IMR-90 (cell line): ENCODE data around the gene S1PR4. TPM values are rescaled to one million over a fixed set of nuclear protein-coding genes. Genes with fewer than 3 reads are reported as not detected.

Source experiments
- ATAC-seq: fragments of 200-7000 bp; cut with Tn5 transposase; 2 replicates; pipeline ENCODE4 v1.9.1; 2020; ENCODE audit warnings: low read depth, mild to moderate bottlenecking, moderate library complexity
- BruUV-seq: library from RNA; stranded (reverse); fragments of 400-500 nt; replicated peaks from 2 replicates; lab custom pipeline; 2021; lab: Mats Ljungman, UMichigan
- CTCF ChIA-PET: fragments of 300-600 bp; formaldehyde crosslinking; extraction: SDS; loops from one replicate; lab custom pipeline; 2021; ENCODE audit warnings: antibody characterized with exemption; lab: Yijun Ruan, JAX
- POLR2A ChIA-PET: fragments of 300-600 bp; sonication (Branson Sonifier 250); formaldehyde crosslinking; loops from one replicate; lab custom pipeline; 2022; ENCODE audit warnings: antibody characterized with exemption; ENCODE audit not compliant: unreplicated experiment; lab: Charles Lee
- DNase-seq: peaks from one replicate; pipeline ENCODE4 v3.0.0; 2013
- H2AFZ ChIP-seq: replicated peaks from 2 replicates; pipeline ENCODE3; 2013; ENCODE audit warnings: low read length, mild to moderate bottlenecking; ENCODE audit not compliant: poor library complexity
- H2AK5ac ChIP-seq: 2 replicates; pipeline ENCODE4 v1.6.1; 2013; ENCODE audit warnings: low read depth, low read length, inconsistent platforms
- H2AK9ac ChIP-seq: replicated peaks from 2 replicates; pipeline ENCODE3; 2013; ENCODE audit warnings: mild to moderate bottlenecking, low read depth, low read length, moderate library complexity; ENCODE audit not compliant: poor library complexity
- H2BK120ac ChIP-seq: 2 replicates; pipeline ENCODE4 v1.6.1; 2013; ENCODE audit warnings: low read depth, low read length, inconsistent platforms
- H2BK15ac ChIP-seq: 3 replicates; pipeline ENCODE4 v1.6.1; 2013; ENCODE audit warnings: low read depth, low read length, inconsistent platforms
- H2BK20ac ChIP-seq: 2 replicates; pipeline ENCODE4 v1.6.1; 2013; ENCODE audit warnings: low read depth, mild to moderate bottlenecking, inconsistent platforms, low read length, moderate library complexity
- H2BK5ac ChIP-seq: 2 replicates; pipeline ENCODE4 v1.6.1; 2013; ENCODE audit warnings: mild to moderate bottlenecking, low read depth, low read length, inconsistent platforms; ENCODE audit not compliant: poor library complexity, severe bottlenecking
- H3K14ac ChIP-seq: replicated peaks from 2 replicates; pipeline ENCODE4 v1.6.1; 2013; ENCODE audit warnings: low read depth, low read length, inconsistent platforms
- H3K18ac ChIP-seq: 2 replicates; pipeline ENCODE4 v1.6.1; 2013; ENCODE audit warnings: low read depth, low read length, control low read depth
- H3K23ac ChIP-seq: 2 replicates; pipeline ENCODE4 v1.6.1; 2013; ENCODE audit warnings: low read depth, low read length, inconsistent platforms
- H3K27ac ChIP-seq: 2 replicates; pipeline ENCODE4 v1.5.1; 2013; ENCODE audit warnings: mild to moderate bottlenecking, control low read depth, low read length; ENCODE audit not compliant: insufficient read depth
- H3K27me3 ChIP-seq: 2 replicates; pipeline ENCODE4 v1.6.1; 2013; ENCODE audit warnings: low read length; ENCODE audit not compliant: control insufficient read depth, insufficient read depth
- H3K36me3 ChIP-seq: 2 replicates; pipeline ENCODE4 v1.6.1; 2013; ENCODE audit warnings: low read length, mixed read lengths; ENCODE audit not compliant: control insufficient read depth, insufficient read depth
- H3K4ac ChIP-seq: 2 replicates; pipeline ENCODE4 v1.6.1; 2013; ENCODE audit warnings: low read depth, low read length, inconsistent platforms
- H3K4me1 ChIP-seq: 2 replicates; pipeline ENCODE4 v1.6.1; 2013; ENCODE audit warnings: low read length, mixed read lengths; ENCODE audit not compliant: control insufficient read depth, insufficient read depth
- H3K4me2 ChIP-seq: 2 replicates; pipeline ENCODE4 v1.6.1; 2013; ENCODE audit warnings: low read depth, mild to moderate bottlenecking, control low read depth, low read length, moderate library complexity
- H3K4me3 ChIP-seq: 2 replicates; pipeline ENCODE4 v1.5.1; 2013; ENCODE audit warnings: low read depth, mild to moderate bottlenecking, control low read depth, low read length, moderate library complexity; ENCODE audit not compliant: insufficient read depth
- H3K56ac ChIP-seq: 2 replicates; pipeline ENCODE4 v1.6.1; 2013; ENCODE audit warnings: low read length, inconsistent platforms; ENCODE audit not compliant: insufficient read depth; ENCODE audit errors: extremely low read depth
- H3K79me1 ChIP-seq, 2 experiments: 2 replicates each; pipeline ENCODE4 v1.6.1; 2013; ENCODE audit warnings: low read length in 2 of 2, inconsistent platforms in 1 of 2, low read depth in 1 of 2
- H3K9ac ChIP-seq: 2 replicates; pipeline ENCODE4 v1.6.1; 2013; ENCODE audit warnings: low read depth, low read length, control low read depth
- H3K9me1 ChIP-seq: 2 replicates; pipeline ENCODE4 v1.6.1; 2013; ENCODE audit warnings: low read length, inconsistent platforms; ENCODE audit not compliant: insufficient read depth
- H3K9me3 ChIP-seq: 2 replicates; pipeline ENCODE4 v1.6.1; 2013; ENCODE audit warnings: low read length; ENCODE audit not compliant: control insufficient read depth, insufficient read depth
- H4K20me1 ChIP-seq: 2 replicates; pipeline ENCODE4 v1.6.1; 2013; ENCODE audit warnings: low read length, inconsistent platforms; ENCODE audit not compliant: insufficient read depth
- H4K5ac ChIP-seq: 2 replicates; pipeline ENCODE4 v1.6.1; 2013; ENCODE audit warnings: mild to moderate bottlenecking, low read depth, low read length, control low read depth
- H4K8ac ChIP-seq, 2 experiments: 2 replicates each; pipeline ENCODE4 v1.6.1; 2013; ENCODE audit warnings: low read depth in 2 of 2, low read length in 2 of 2, control low read depth in 1 of 2, inconsistent platforms in 1 of 2
- H4K91ac ChIP-seq: 2 replicates; pipeline ENCODE4 v1.6.1; 2013; ENCODE audit warnings: low read depth, low read length, inconsistent platforms; ENCODE audit not compliant: insufficient read depth
- BHLHE40 ChIP-seq: fragments of 150-350 bp; IDR thresholded peaks from 2 replicates; pipeline ENCODE4 v1.6.1; 2016; ENCODE audit warnings: mild to moderate bottlenecking, low read depth, low read length
- CEBPB ChIP-seq: IDR thresholded peaks from 2 replicates; pipeline ENCODE4 v1.6.1; 2012; ENCODE audit warnings: low read depth, low read length, improper control_type of control experiment
- MAFK ChIP-seq: IDR thresholded peaks from 2 replicates; pipeline ENCODE4 v1.6.1; 2012; ENCODE audit warnings: low read depth, low read length, improper control_type of control experiment
- MXI1 ChIP-seq: IDR thresholded peaks from 2 replicates; pipeline ENCODE4 v1.6.1; 2012; ENCODE audit warnings: low read depth, mild to moderate bottlenecking, low read length, moderate library complexity, borderline replicate concordance
- NFE2L2 ChIP-seq: fragments of 150-350 bp; IDR thresholded peaks from 2 replicates; pipeline ENCODE4 v1.6.1; 2016; ENCODE audit warnings: low read depth, mild to moderate bottlenecking, low read length
- POLR2A ChIP-seq: IDR thresholded peaks from 2 replicates; pipeline ENCODE4 v1.6.1; 2012; ENCODE audit warnings: mild to moderate bottlenecking, low read depth, low read length
- RAD21 ChIP-seq: IDR thresholded peaks from 2 replicates; pipeline ENCODE4 v1.6.1; 2012; ENCODE audit warnings: low read length, improper control_type of control experiment
- RCOR1 ChIP-seq: IDR thresholded peaks from 2 replicates; pipeline ENCODE4 v1.6.1; 2012; ENCODE audit warnings: mild to moderate bottlenecking, low read length, improper control_type of control experiment; ENCODE audit not compliant: insufficient replicate concordance
- USF2 ChIP-seq: fragments of 150-350 bp; IDR thresholded peaks from 2 replicates; pipeline ENCODE4 v1.6.1; 2017; ENCODE audit warnings: mild to moderate bottlenecking, antibody characterized with exemption, low read length, low read depth
- WGBS, 2 experiments: methylation state at CpG; one replicate each; pipeline versions ENCODE4 v1.1.5 to v1.1.7; 2013; ENCODE audit warnings: missing lambda C conversion rate in 2 of 2; ENCODE audit not compliant: insufficient read length in 1 of 2; ENCODE audit errors: extremely low coverage in 2 of 2; 5-methylcytosine and 5-hydroxymethylcytosine counted together
- dilution Hi-C: fragments of 300-500 bp; cut with HindIII; formaldehyde crosslinking; loops from one replicate; pipeline ENCODE4 v1.14.3; 2018; ENCODE audit warnings: low sequenced_read_pairs; ENCODE audit not compliant: unreplicated experiment
- in situ Hi-C: fragments of 300-500 bp; cut with MboI; formaldehyde crosslinking; loops from 3 replicates; pipeline ENCODE4 v1.14.3; 2019; ENCODE audit warnings: low sequenced_read_pairs, inconsistent platforms, mixed read lengths
- intact Hi-C: fragments of 100-400 bp; cut with micrococcal nuclease; formaldehyde crosslinking; loops from 2 replicates; pipeline ENCODE4 v1.10.0; 2022
- polyA plus RNA-seq, 3 experiments: library from polyadenylated mRNA; depleted of rRNA; stranded (reverse); fragments of >200 nt; gene quantifications; 2 replicates each; pipeline ENCODE4 v1.2.3, GENCODE V29; 2012; ENCODE audit warnings: low replicate concordance in 1 of 3
- total RNA-seq: library from RNA; depleted of rRNA; stranded (reverse); fragments of >200 nt; gene quantifications from 2 replicates; pipeline ENCODE4 v1.2.3, GENCODE V29; 2012
- TF ChIP-seq, protein P1 (sequence below): conservative IDR thresholded peaks from 2 replicates; pipeline ENCODE4 v1.5.1; 2012; ENCODE audit warnings: mild to moderate bottlenecking, low read depth, low read length, improper control_type of control experiment

S1PR4 gene
- total and polyA plus RNA-seq, 2 of the 4 experiments (the other 2 are of a cell fraction) = not detected

DNA sequence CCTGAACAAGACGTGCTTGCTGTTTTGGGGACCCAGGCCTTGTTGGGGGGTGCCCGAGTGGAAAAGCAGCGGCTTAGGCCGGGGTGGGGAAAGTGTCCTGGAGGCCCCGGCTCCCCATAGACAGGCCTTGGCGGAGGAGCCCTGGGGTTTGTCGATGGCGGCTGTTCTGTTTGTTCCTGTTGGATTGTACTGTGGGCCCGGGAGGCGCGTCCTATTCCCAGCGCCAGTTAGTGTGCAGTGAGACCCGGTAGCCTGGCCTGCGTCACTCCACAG lies 18.3 kb downstream of the S1PR4 start:
- Histone ChIP-seq H2BK120ac (no peak overlapping the region), H3K23ac (no peak overlapping the region), H2AFZ (no peak overlapping the region), H3K27me3 (no peaks in the 10 kb centered on the region), H3K4ac (no peak overlapping the region), H4K91ac (no peak overlapping the region), H2BK5ac (no peak overlapping the region), H3K9me1 (no peaks in the 10 kb centered on the region), H4K20me1 (peaks cover 8% of the 10 kb centered on the region; the same call in 1 of the 2 replicates), H2AK5ac (no peak overlapping the region), H3K9ac (no peak overlapping the region), H3K18ac (no peak overlapping the region), H3K27ac (no peak overlapping the region), H3K4me3 (no peak overlapping the region), H3K56ac (no peak overlapping the region), H4K8ac (no peak overlapping the region), H3K79me1 (peaks cover 0 to 12% of the 10 kb centered on the region in 2 experiments; a peak in 1 of 4 replicates), H3K14ac (no peak overlapping the region), H3K9me3 (no peaks in the 10 kb centered on the region), H3K36me3 (peaks cover 25% of the 10 kb centered on the region), H2AK9ac (no peak overlapping the region), H3K4me1 (no peaks in the 10 kb centered on the region), H2BK20ac (no peak overlapping the region), H2BK15ac (no peak overlapping the region), H3K4me2 (no peak overlapping the region), H4K5ac (no peak overlapping the region)
- ChIA-PET CTCF (no interaction called here), POLR2A (no interaction called here)
- no peak for TF ChIP-seq NFE2L2
- no peak for TF ChIP-seq POLR2A
- TF ChIP-seq CEBPB = no peak
- TF ChIP-seq USF2 = no peak
- no peak for TF ChIP-seq BHLHE40
- TF ChIP-seq MXI1 = no peak
- no peak for TF ChIP-seq RAD21
- TF ChIP-seq RCOR1 = no peak
- TF ChIP-seq MAFK = no peak
- TF ChIP-seq, protein P1, sequence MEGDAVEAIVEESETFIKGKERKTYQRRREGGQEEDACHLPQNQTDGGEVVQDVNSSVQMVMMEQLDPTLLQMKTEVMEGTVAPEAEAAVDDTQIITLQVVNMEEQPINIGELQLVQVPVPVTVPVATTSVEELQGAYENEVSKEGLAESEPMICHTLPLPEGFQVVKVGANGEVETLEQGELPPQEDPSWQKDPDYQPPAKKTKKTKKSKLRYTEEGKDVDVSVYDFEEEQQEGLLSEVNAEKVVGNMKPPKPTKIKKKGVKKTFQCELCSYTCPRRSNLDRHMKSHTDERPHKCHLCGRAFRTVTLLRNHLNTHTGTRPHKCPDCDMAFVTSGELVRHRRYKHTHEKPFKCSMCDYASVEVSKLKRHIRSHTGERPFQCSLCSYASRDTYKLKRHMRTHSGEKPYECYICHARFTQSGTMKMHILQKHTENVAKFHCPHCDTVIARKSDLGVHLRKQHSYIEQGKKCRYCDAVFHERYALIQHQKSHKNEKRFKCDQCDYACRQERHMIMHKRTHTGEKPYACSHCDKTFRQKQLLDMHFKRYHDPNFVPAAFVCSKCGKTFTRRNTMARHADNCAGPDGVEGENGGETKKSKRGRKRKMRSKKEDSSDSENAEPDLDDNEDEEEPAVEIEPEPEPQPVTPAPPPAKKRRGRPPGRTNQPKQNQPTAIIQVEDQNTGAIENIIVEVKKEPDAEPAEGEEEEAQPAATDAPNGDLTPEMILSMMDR = no peak
- intact Hi-C loops (no loop called here), in situ Hi-C loops (no loop called here), dilution Hi-C loops (no loop called here)
- no TSS peak for BruUV-seq
- ATAC-seq (no peak), DNase-seq (no peak)
- WGBS, 2 experiments = 100% methylated on average over 6 of the region's 14 CpGs; no CpG with 5 or more reads in 1 of the 2 experiments
